ENCODE measurements around the gene IQCF6.

DNA sequence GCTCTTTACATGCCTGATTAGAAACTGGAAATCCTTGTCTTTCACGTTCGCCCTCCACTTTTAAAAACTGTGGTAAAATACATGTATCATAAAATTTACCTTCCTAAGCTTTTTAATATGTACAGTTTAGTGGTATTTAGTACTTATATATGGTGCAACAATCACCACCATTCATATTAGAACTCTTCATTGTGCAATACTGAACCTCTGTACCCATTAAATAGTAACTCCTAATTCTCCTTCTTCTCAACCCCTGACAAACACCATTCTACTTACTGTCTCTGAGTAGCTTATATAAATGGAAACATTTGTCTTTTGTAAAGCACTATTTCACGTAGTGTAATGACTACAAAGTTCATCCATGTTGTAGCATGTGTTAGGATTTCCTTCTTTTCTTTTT, 44.0 kb downstream of the IQCF6 start:
- TF ChIP-seq REST (IDR thresholded peaks at IDR 0.05; ENCODE audit: insufficient read depth in 1 of 2, low read depth in 2 of 2, low read length in 2 of 2), result no peak
- no peak for TF ChIP-seq FOXP2 (optimal IDR thresholded peaks at IDR 0.05; ENCODE audit: borderline replicate concordance, extremely low read depth, extremely low read length, insufficient read depth)
- TF ChIP-seq SIN3A (IDR thresholded peaks at IDR 0.05; ENCODE audit: borderline replicate concordance, insufficient read depth, low read length), result no peak
- no peak for TF ChIP-seq POLR2AphosphoS5 (IDR thresholded peaks at IDR 0.05; ENCODE audit: low read depth, low read length)
- no peak for TF ChIP-seq TAF1 (IDR thresholded peaks at IDR 0.05; ENCODE audit: borderline replicate concordance, insufficient read depth, low read length)
